Urothelium cell line (cell line): ENCODE measurements around the gene FNDC7.
"Not testable (repeated sequence)": the region's sequence is repeated elsewhere in the genome, so short reads cannot be mapped to it uniquely, and the experiment has no call there.

Experiments
- DNase-seq: peaks from one replicate; pipeline ENCODE4 v3.0.0; 2011; ENCODE audit warnings: low spot score, mixed read lengths
- FAIRE-seq: peaks from 2 replicates; lab custom pipeline; 2011; peaks lifted over from hg19 to GRCh38; lab: Jason Lieb, UNC

Gene FNDC7

DNA sequence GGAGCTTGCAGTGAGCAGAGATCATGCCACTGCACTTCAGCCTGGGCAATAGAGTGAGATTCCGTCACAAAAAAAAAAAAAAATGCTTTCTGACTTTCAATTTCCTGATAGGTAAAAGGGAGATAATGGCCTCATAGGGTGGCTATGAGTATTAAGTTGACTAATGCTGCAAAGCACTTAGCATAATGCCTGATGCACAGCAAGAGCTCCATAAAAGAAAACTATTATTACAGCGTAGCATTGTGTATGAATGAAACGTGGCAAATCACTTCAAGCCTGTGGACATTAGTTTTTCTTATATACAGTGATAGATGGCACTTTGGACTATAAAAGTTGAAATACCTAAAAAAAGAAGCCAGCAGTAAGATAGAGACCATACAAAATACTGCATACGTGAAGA lies 16.8 kb downstream of the FNDC7 start:
- FAIRE-seq (no peak), DNase-seq (no peak)

DNA sequence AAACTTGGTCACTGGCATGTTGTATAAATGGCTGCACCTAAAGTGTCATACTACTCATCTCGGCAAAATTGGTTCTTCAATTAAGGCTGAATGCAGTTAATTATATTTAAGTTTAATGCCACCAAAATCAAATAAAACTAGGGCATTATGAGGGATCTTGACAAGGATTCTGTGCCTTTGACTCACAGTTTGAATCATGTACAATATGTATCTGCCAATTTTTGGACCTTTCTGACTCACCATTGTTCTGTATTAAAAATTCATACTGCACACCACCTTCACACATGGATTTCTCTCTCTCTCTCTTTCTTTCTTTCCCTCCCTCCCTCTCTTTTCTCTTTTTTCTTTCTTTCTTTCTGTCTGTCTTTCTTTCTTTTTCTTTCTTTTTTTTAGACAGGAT lies 19.7 kb downstream of the FNDC7 start:
- FAIRE-seq: no peak
- DNase-seq: no peak

DNA sequence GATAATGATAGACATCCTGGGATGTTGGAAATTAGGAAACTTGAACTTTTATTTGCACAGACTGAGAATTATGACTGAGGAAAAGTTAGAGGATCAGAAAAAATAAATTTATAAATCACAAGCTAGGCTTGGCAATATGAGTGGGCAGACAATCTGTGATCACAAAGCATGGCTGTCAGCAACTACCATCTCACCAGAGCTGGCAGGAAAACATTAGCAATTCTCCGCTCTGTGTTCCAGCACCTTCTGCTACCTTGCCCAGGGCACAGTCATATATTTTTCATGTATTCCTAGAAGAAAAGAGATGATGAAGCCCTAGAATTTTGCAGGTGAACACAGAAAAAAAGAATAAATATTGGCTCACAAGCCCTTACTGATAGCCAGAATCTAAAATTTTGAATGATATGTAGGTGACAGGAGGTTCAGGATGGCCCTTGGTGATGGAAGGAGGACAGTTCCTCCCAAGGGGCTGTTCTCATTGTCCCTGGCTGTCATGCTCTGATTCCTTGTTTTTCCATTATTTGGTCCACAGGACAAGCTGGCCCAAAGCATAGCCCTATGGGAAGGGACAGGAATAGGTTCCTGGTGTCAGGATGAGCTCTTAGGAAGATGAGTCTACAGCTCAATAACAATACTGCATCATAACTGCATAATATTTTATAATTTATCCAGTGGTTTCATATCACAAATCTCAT lies 21.6 kb downstream of the FNDC7 start:
- no peak for FAIRE-seq
- no peak for DNase-seq

DNA sequence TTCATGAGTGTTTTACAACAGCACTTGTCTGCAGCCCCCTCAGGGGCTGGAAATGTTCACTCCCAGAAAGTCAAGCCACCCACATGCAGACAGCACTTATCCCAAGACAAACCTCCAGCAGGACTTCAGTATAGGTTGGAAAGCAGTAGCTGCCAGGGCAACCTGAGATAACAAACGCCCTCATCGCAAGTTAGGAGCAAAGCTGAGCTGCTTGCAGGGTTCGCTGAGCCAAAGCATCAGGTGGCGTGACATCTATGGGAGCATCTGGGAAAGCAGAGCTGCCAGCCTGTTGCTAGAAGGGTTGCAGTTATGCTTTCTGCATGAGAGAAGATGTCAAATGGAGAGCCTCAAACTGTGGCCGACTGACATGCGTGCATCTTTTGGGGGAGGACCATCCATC lies 29.5 kb downstream of the FNDC7 start:
- DNase-seq (no peak), FAIRE-seq (no peak)

DNA sequence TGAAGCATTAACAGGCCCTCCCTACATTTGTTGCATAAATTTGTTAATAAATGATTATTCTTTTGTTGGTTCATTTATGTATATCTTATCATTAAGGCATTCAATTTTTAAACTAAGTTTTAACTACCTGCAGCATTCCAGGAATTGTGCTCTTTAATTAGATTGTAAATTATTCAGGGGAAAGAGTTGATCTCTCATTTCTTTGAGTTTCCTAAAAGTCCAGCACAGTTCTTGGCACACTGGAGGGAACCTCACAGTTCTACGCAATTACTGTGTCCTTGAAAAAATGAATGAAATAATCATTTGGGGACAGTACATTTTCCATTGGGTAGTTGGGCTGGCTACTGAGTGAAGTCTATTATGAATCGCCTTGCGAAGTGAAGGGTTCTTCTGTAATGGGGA lies 33.3 kb downstream of the FNDC7 start:
- DNase-seq (no peak), FAIRE-seq (no peak)

DNA sequence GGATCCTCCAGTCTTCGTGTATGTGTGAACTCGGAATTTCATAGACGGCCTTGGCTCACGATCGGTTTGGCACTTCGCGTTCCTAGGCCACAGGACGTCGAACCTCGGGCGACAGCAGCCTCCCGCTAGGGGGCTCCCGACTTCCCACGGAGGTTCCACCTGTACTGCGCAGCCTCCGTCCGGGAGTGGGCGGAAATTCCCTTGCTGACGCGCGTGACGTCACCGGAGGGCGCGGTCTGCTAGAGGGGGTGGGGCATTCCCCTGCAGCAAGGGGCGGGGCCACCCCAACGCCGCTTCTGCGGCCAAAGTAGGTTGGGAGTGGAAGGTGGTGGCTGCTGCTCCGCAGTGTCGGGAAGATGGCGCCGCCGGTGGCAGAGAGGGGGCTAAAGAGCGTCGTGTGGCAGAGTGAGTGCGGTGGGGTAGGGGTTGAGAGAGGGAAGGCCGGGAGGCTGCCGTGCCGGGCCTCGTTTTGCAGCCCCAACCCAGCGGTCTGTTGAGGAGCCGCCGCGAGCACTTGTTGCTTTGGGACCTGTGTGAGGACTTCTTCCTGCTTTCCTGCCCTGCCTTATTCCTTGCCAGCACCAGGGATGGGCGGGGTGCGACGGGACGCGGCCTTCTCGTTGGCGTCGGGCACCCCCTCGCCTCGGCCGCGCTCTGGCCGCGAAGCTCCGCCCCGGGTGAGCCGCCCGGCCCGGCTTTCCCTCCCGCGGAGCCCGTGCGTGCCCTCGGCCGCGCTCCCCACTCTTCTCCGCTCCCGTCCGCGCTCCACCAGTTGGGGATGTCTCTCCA lies 33.9 kb downstream of the FNDC7 start, which contains the start of gene STXBP3:
STXBP3 (plus strand) TSS at position 293 of the 789 bp plus-strand sequence; CDS start at position 357, 64 bp downstream.
- FAIRE-seq (peak; percentile 99), DNase-seq (peak; percentile 99)

DNA sequence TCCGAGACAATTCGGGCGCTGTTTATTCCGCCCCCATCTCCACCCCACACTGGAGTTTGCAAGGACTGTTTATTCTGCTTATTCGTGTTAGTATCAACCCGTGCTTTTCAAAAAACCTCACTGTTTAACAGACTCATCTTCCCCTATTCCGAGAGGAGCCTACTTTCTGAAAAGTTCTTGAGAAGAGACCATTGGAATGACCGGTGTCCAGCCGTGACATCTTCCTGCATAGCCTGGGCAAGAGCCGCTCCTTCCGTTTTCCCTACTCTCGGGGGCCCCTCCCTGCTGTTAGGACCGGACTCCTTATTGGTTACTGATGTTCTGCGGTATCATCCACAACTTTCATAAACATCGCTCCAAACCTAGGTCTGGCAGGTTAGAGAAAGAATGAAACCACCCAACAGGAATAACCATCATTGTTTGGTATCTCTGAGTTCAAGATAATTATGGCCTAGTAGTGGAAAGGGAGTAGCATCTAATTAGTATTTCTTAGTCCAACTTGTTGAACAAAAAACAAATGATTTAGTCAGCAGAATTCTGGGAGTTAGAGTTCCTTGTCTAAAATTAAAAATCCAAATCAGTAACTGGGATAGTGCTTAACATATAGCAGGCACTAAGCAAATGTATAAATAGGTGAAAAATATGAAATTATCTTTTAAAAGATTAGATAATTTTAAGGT lies 34.6 kb downstream of the FNDC7 start:
- FAIRE-seq (peak; percentile 9), DNase-seq (peak; percentile 89)

DNA sequence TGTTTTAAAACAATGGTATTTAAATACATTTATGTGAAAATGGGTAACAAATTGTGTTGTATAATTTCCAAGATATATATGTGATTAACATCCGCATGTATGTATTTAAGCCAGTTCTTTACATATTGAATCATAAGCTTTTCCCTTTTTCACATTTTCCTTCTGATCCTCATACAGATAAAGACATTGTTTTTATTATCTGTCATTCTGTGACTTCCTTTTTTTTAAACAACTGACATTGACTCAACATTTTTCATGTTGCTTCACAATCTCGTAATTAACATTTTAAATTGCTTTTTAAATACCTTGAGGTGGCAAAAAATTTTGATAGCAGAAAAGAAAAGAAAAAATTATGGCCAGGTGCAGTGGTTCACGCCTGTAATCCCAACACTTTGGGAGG lies 35.2 kb downstream of the FNDC7 start:
- FAIRE-seq (no peak), DNase-seq (no peak)

DNA sequence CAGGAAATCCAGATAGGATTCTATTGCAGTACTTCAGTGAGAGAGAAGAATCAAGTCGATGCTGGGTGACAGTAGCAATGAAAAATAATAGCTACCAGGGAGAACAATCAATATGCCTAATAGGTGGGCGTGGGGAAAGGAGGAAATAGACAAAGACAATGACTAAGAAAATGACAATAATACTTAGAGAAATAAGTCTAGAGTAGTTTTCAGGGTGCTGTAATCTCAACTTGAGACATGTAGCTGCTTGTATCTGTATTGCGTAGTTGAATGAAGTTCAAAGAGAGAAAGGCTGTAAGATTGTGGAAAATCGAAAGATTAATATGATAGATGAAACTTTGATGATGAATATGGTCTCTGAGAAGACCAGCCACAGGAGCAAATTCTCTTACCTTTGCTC lies 36.4 kb downstream of the FNDC7 start:
- FAIRE-seq (no peak), DNase-seq (no peak)

DNA sequence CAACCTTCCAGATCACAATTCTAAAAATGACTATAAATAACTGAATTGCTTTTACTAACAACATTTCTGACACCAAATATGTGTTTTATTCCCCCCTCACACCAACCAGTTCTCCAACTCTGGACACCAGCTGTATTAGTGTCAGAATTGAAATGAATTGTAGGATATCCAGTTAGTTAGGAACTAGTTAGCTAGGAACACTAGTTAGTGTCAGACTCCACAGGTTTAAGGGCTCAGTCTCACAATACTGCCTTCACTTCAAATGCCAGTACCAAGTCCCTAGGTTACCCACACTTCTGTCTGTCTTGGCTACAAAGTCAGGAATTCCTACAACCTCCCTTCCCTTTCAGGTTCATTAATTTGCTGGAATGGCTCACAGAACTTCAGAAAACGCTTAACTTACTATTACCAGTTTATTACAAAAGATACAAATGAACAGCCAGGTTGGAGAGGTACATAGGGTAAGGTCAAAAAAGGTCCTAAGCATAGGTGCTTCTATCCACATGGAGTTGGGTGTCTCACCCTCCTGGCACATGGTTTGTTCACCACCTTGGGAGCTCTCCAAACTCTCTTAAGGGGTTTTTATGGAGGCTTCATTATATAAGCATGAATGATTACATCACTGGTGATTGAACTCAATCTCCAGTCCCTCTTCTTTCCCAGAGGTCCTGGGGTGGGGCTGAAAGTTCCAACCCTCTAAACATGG lies 37.9 kb downstream of the FNDC7 start:
- no peak for DNase-seq
- no peak for FAIRE-seq

DNA sequence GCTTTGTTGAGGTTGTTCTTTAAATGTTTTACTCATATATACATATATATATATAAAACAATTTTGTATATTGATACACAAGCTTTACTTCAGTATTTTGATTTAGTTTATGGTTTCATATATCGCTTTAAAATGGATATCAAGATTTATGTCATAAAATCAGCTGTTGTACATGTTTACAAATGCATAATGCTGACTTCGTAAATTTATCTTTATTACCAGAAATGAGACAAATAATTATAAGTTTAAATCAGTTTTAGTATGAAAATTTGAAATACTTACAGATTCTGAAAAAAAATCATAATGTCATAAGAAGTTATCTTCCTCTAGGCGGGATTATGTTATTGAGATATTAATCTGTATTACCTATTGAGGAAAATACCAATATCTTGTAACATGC lies 40.7 kb downstream of the FNDC7 start:
- FAIRE-seq (no peak), DNase-seq (no peak)

DNA sequence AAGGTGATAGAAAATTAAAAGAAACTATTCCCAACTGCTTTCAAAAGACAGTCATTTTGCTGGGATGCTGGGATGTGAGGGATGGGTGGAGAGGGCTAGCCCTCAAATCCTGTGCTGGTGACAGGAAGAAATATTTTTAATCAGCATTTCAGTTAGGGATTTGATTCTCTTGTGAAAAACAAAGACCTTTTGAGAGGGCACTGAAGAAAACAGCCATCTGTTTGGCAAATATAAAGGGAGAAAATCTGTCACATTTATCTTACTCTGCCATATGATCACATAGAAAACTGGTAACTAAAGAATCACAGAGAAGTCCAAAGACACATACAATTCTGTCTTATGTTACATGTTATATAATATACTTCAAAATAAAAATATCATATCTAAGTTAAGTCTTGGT lies 46.1 kb downstream of the FNDC7 start:
- no peak for FAIRE-seq
- no peak for DNase-seq

DNA sequence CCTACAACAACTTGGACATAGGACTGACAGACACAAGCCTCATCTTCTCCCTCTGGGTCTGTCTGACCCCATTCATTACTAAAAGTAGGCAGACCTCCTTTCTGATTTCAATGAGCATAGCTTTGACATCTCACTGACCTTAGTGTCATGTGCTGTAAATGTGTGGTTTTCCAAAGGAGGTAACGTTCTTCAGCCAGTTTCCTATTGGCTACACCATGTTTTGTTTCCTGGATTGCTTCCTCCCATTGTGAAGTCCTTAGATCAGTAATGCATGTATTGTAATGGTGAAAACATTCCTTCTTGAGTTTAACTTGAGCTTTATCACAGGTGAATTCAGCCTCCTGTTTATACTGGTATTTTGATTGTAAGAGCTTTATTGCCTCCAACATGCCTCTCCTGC lies 54.4 kb downstream of the FNDC7 start:
- FAIRE-seq: no peak

DNA sequence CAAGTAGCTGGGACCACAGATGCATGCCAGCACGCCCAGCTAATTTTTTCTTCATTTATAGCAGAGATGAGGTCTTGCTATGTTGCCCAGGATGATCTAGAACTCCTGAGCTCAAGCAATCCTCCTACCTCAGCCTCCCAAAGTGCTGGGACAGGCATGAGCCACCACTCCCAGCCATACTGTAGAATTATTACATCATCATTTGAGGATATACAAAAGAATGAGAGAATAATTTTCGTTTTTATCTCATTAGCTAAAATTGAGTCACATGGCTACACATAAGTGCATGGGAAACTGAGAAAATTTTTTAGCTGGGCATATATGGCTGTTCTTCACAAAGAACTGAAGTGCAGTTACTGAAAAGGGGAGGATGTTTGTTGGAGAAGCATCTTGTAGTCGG lies 55.0 kb downstream of the FNDC7 start:
- DNase-seq: no peak
- no peak for FAIRE-seq

More for the DNA sequence above, 54.4 kb downstream of the FNDC7 start:
- DNase-seq: no peak

DNA sequence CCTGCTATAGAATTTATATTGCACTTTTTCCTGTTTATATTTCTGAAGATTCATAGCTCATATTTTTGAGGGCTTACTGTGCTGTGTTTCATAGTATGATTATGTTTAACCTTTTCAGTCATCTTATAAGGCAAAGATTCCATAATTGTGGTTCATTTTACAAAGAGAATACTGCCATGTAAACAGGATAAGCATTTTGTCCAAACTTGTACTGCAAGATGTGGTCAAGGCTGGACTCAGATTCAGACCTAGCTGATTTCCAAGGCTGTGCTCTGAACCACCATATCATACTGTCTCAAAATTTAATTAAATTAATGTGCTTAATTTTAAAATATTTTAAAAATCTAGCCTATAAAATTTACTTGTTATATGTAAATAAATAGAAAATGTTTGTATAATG lies 65.1 kb downstream of the FNDC7 start:
- FAIRE-seq (no peak), DNase-seq (no peak)

DNA sequence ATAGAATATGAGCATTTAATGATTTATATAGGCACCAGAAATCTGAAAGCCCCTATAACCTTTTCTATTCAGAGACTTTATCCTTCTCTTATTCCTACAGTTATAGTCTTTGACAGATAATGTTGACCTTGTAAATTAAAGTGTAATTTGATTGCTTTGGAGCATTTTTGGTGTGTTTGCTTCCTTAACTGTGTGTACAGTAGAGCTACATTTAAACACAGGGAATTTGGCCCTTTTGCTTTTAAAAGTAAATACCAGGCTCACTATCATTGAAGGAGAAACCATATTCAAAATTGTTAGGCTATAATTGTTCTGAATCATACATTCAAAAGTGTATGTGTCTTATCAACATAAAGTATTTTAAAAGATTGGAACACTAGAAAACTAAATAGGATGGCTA lies 66.7 kb downstream of the FNDC7 start:
- DNase-seq: no peak
- no peak for FAIRE-seq

DNA sequence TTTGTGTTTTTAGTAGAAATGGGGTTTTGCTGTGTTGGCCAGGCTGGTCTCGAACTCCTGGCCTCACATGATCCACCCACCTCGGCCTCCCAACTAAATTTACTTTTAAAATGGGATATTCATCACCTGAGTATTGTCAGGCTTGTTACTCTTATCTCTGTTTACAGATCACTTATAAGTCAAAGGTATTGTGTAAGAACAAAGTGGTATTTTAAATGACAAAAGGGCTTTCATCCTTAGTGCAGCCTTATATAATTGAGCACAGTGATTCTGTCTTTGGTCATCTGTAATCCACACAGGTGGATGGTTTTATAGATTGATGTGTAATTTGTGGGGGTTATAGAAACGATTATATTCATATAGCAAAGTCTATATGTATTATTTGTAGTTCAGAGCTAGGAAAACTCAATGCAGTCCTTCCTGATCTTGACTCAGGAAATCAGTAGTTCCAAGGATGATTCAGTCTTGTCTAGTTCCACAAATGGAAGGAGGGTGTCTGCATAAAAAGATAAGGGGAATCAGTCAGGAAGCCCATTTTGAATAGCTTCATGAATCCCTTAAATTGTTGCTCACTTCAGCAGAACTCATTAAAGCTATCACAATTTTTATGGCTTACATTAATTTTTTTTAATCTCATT lies 68.3 kb downstream of the FNDC7 start:
- no peak for FAIRE-seq
- DNase-seq: no peak

DNA sequence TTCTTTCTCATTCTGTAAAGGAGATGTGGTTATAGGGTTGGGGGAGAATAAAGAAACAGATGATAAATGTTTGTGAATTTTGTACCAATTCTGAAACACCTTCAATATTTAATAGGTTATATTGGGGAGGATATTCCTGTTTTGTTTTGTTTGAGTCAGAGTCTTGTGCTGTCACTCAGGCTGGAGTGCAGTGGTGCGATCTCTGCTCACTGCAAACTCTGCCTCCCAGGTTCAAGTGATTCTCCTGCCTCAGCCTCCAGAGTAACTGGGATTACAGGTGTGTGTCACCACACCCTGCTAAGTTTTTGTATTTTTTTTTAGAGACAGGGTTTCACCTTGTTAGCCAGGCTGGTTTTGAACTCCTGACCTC lies 68.9 kb downstream of the FNDC7 start:
- not testable (repeated sequence) for FAIRE-seq, DNase-seq

DNA sequence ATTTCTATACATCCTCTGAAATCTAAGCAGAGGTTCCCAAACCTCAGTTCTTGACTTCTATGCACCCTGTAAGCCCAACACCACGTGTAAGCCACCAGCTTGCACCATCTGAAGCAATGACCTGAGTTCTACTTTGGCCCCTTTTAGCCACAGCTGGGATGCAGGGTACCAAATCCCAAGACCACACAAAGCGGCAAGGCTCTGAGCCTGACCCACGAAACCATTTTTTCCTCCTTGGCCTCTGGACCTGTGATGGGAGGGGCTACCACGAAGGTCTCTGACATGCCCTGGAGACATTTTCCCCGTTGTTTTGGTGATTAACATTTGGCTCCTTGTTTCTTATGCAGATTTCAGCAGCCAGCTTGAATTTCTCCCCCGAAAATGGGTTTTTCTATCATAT lies 72.6 kb downstream of the FNDC7 start:
- no peak for DNase-seq
- no peak for FAIRE-seq

DNA sequence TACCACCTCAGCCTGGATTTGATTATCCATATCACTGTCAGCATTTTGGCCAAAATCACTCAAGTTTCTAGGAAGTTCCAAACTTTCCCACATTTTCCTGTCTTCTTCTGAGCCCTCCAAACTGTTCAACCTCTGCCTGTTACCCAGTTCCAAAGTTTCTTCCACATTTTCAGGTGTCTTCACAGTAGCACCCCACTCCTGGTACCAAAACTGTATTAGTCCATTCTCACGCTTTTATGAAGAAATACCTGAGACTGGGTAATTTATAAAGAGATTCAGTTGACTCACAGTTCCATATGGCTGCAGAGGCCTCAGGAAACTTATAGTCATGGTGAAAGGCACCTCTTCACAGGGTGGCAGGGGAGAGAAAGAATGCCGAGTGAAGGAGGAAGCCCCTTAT lies 73.2 kb downstream of the FNDC7 start:
- DNase-seq: no peak
- no peak for FAIRE-seq

DNA sequence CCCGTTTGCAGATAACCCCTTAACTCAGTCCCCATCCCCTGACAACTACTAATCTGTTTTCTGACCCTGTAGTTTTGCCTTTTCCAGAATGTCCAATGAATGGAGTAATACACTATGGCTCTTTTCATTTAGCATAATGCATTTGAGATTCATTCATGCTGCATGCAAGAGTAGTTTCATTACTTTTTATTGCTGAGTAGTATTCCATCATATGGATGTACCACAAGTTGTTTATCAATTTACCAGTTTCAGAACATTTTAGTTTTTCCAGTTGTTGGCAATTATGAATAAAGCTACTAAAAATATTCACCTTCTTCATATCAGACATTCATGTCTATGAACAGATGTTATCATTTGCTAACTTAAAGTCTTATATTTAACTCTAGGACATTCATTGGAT lies 79.1 kb downstream of the FNDC7 start:
- FAIRE-seq (no peak), DNase-seq (no peak)
